Measurements from ENCODE around the gene ADAMTSL1. TPM values are rescaled to one million over a fixed set of nuclear protein-coding genes. Genes with fewer than 3 reads are reported as not detected.

ADAMTSL1 gene
- total RNA-seq, 1 donor from 2014 or later, result 12.6 TPM

DNA sequence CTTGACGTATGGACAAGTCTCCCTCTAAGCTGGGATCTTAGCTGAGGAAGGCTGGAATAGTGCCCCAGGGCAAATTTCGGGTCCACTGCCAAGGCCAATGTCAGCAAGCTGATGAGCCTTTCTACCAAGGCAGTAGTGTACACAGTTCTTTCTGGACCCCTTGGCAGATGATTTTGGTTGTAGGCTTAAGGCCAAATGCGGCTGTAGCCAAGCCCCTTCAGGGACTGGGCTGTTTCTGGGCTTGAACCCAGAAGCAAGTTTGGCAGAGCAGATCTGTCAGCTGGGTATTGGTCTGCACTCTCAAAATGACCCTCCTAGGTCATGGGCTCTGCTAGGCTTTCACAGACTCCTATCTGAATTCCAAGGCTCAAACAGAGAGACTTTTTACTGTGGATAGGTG, 121.6 kb downstream of the ADAMTSL1 start:
- H3K4me3 ChIP-seq (ENCODE audit: insufficient read depth, low read depth, low read length), result no peak overlapping the region
- no peaks in the 10 kb centered on the region for H3K4me1 ChIP-seq (ENCODE audit: insufficient read depth, low read length)
- no peaks in the 10 kb centered on the region for H3K27me3 Mint-ChIP-seq (ENCODE audit: low read depth, unreplicated experiment)
- H2AFZ ChIP-seq (ENCODE audit: low read depth, low read length), result no peak overlapping the region
- no peak for TF ChIP-seq EZH2 (IDR thresholded peaks at IDR 0.05; ENCODE audit: insufficient read depth, low read length)
- H3K27ac ChIP-seq (ENCODE audit: low read depth, low read length), result no peak overlapping the region
- no peaks in the 10 kb centered on the region for H3K36me3 ChIP-seq (ENCODE audit: insufficient read depth, low read length)
- no peak overlapping the region for H3K9ac ChIP-seq (ENCODE audit: low read length)
- FAIRE-seq, result no peak
- peaks cover 45% of the 10 kb centered on the region for H3K79me2 ChIP-seq (ENCODE audit: insufficient read depth, low read length)
- DNase-seq (ENCODE audit: low read depth), result no peak
- H3K4me1 Mint-ChIP-seq (ENCODE audit: low read depth, unreplicated experiment), result no peaks in the 10 kb centered on the region
- H3K27ac Mint-ChIP-seq (ENCODE audit: unreplicated experiment), result no peak overlapping the region
- H3K36me3 Mint-ChIP-seq (ENCODE audit: low read depth, unreplicated experiment), result peaks cover 2% of the 10 kb centered on the region
- no peak overlapping the region for H3K4me3 Mint-ChIP-seq (ENCODE audit: unreplicated experiment)
- H3K4me2 ChIP-seq (ENCODE audit: low read length), result no peak overlapping the region
- H3K9me3 Mint-ChIP-seq (ENCODE audit: unreplicated experiment), result peaks cover 3% of the 10 kb centered on the region
- H4K20me1 ChIP-seq (ENCODE audit: insufficient read depth, low read length), result peaks cover 8% of the 10 kb centered on the region
- H3K9me3 ChIP-seq (ENCODE audit: insufficient read depth, low read depth, low read length), result no peaks in the 10 kb centered on the region
- H3K27me3 ChIP-seq (ENCODE audit: insufficient read depth, low read length), result no peaks in the 10 kb centered on the region

DNA sequence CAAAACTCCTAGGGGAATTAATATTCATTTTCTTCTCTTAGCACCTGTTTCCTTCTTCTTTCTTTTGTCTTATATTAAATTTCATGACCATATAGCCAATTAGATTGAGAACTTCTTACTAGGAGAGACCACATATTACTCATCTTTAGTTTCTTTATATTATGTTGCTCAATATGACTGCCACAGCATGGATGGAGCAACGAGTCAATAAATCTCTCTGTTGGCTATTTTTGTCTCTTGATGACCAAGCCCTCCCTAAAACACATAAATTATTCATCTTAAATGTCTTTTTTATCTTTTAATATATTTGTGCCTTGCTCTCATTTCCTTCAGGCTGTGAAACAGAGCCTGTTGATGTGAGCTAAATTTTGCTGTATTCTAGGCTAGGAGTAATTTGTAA, 123.0 kb downstream of the ADAMTSL1 start:
- no peaks in the 10 kb centered on the region for H3K36me3 ChIP-seq (ENCODE audit: insufficient read depth, low read length)
- Mint-ChIP-seq H3K4me3 (ENCODE audit: unreplicated experiment) (no peak overlapping the region), H3K27ac (ENCODE audit: unreplicated experiment) (no peak overlapping the region), H3K27me3 (ENCODE audit: low read depth, unreplicated experiment) (no peaks in the 10 kb centered on the region), H3K4me1 (ENCODE audit: low read depth, unreplicated experiment) (no peaks in the 10 kb centered on the region), H3K36me3 (ENCODE audit: low read depth, unreplicated experiment) (peaks cover 2% of the 10 kb centered on the region), H3K9me3 (ENCODE audit: unreplicated experiment) (peaks cover 2% of the 10 kb centered on the region)
- H3K27ac ChIP-seq (ENCODE audit: low read depth, low read length), result no peak overlapping the region
- H3K4me1 ChIP-seq (ENCODE audit: insufficient read depth, low read length), result no peaks in the 10 kb centered on the region
- peaks cover 33% of the 10 kb centered on the region for H3K79me2 ChIP-seq (ENCODE audit: insufficient read depth, low read length)
- FAIRE-seq (no peak), DNase-seq (ENCODE audit: low read depth) (peak; percentile 47)
- no peaks in the 10 kb centered on the region for H3K9me3 ChIP-seq (ENCODE audit: insufficient read depth, low read depth, low read length)
- H3K4me2 ChIP-seq (ENCODE audit: low read length), result no peak overlapping the region
- no peak overlapping the region for H3K4me3 ChIP-seq (ENCODE audit: insufficient read depth, low read depth, low read length)
- TF ChIP-seq EZH2 (IDR thresholded peaks at IDR 0.05; ENCODE audit: insufficient read depth, low read length), result no peak
- H4K20me1 ChIP-seq (ENCODE audit: insufficient read depth, low read length), result peaks cover 8% of the 10 kb centered on the region
- H2AFZ ChIP-seq (ENCODE audit: low read depth, low read length), result no peak overlapping the region
- no peaks in the 10 kb centered on the region for H3K27me3 ChIP-seq (ENCODE audit: insufficient read depth, low read length)
- no peak overlapping the region for H3K9ac ChIP-seq (ENCODE audit: low read length)

DNA sequence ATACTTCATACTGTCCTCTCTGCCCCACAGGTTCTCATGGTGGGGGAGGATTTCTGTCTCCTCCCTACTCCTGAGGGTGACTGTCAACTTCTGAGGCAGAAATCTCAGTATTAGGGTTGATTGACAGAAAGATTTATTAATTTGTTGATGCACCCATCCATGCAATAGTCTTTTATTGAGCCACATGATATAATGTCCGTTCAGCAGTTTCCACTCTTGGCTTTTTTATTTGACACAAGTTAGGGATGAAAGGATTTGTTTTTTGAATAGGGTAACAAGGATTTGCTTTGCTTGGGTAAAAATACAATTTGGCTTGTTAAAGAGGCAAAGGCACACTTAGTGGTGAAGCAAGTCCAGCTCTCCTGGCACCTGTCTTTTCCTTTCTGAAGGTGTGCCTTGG, 125.0 kb downstream of the ADAMTSL1 start:
- TF ChIP-seq, protein P1, sequence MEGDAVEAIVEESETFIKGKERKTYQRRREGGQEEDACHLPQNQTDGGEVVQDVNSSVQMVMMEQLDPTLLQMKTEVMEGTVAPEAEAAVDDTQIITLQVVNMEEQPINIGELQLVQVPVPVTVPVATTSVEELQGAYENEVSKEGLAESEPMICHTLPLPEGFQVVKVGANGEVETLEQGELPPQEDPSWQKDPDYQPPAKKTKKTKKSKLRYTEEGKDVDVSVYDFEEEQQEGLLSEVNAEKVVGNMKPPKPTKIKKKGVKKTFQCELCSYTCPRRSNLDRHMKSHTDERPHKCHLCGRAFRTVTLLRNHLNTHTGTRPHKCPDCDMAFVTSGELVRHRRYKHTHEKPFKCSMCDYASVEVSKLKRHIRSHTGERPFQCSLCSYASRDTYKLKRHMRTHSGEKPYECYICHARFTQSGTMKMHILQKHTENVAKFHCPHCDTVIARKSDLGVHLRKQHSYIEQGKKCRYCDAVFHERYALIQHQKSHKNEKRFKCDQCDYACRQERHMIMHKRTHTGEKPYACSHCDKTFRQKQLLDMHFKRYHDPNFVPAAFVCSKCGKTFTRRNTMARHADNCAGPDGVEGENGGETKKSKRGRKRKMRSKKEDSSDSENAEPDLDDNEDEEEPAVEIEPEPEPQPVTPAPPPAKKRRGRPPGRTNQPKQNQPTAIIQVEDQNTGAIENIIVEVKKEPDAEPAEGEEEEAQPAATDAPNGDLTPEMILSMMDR (IDR thresholded peaks at IDR 0.05; ENCODE audit: insufficient read depth, low read depth, low read length), result no peak
- no peak for TF ChIP-seq EZH2 (IDR thresholded peaks at IDR 0.05; ENCODE audit: insufficient read depth, low read length)
- Mint-ChIP-seq H3K4me1 (ENCODE audit: low read depth, unreplicated experiment) (no peaks in the 10 kb centered on the region), H3K27ac (ENCODE audit: unreplicated experiment) (no peak overlapping the region), H3K9me3 (ENCODE audit: unreplicated experiment) (peaks cover 2% of the 10 kb centered on the region), H3K27me3 (ENCODE audit: low read depth, unreplicated experiment) (no peaks in the 10 kb centered on the region), H3K4me3 (ENCODE audit: unreplicated experiment) (no peak overlapping the region), H3K36me3 (ENCODE audit: low read depth, unreplicated experiment) (no peaks in the 10 kb centered on the region)
- H3K36me3 ChIP-seq (ENCODE audit: insufficient read depth, low read length), result peaks cover 5% of the 10 kb centered on the region
- no peak overlapping the region for H3K9ac ChIP-seq (ENCODE audit: low read length)
- H3K4me1 ChIP-seq (ENCODE audit: insufficient read depth, low read length), result no peaks in the 10 kb centered on the region
- DNase-seq (ENCODE audit: low read depth) (no peak), FAIRE-seq (no peak)
- no peak overlapping the region for H3K4me3 ChIP-seq (ENCODE audit: insufficient read depth, low read depth, low read length)
- peaks cover 38% of the 10 kb centered on the region for H3K79me2 ChIP-seq (ENCODE audit: insufficient read depth, low read length)
- H3K27ac ChIP-seq (ENCODE audit: low read depth, low read length), result no peak overlapping the region
- no peaks in the 10 kb centered on the region for H3K9me3 ChIP-seq (ENCODE audit: insufficient read depth, low read depth, low read length)
- no peak overlapping the region for H2AFZ ChIP-seq (ENCODE audit: low read depth, low read length)
- H3K27me3 ChIP-seq (ENCODE audit: insufficient read depth, low read length), result no peaks in the 10 kb centered on the region
- no peak overlapping the region for H3K4me2 ChIP-seq (ENCODE audit: low read length)
- H4K20me1 ChIP-seq (ENCODE audit: insufficient read depth, low read length), result peaks cover 8% of the 10 kb centered on the region

Data from astrocyte (in vitro differentiated cells and primary cell).